Activated naive CD4-positive, alpha-beta T cell (primary cell): ENCODE data around the gene BOC.
"Not testable (repeated sequence)": the region's sequence is repeated elsewhere in the genome, so short reads cannot be mapped to it uniquely, and the experiment has no call there.

ENCODE experiments used
- DNase-seq, 4 experiments: peaks; one replicate each; lab custom pipeline; 2025; lab: John Stamatoyannopoulos, UW

Gene BOC, protein sequence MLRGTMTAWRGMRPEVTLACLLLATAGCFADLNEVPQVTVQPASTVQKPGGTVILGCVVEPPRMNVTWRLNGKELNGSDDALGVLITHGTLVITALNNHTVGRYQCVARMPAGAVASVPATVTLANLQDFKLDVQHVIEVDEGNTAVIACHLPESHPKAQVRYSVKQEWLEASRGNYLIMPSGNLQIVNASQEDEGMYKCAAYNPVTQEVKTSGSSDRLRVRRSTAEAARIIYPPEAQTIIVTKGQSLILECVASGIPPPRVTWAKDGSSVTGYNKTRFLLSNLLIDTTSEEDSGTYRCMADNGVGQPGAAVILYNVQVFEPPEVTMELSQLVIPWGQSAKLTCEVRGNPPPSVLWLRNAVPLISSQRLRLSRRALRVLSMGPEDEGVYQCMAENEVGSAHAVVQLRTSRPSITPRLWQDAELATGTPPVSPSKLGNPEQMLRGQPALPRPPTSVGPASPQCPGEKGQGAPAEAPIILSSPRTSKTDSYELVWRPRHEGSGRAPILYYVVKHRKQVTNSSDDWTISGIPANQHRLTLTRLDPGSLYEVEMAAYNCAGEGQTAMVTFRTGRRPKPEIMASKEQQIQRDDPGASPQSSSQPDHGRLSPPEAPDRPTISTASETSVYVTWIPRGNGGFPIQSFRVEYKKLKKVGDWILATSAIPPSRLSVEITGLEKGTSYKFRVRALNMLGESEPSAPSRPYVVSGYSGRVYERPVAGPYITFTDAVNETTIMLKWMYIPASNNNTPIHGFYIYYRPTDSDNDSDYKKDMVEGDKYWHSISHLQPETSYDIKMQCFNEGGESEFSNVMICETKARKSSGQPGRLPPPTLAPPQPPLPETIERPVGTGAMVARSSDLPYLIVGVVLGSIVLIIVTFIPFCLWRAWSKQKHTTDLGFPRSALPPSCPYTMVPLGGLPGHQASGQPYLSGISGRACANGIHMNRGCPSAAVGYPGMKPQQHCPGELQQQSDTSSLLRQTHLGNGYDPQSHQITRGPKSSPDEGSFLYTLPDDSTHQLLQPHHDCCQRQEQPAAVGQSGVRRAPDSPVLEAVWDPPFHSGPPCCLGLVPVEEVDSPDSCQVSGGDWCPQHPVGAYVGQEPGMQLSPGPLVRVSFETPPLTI

DNA sequence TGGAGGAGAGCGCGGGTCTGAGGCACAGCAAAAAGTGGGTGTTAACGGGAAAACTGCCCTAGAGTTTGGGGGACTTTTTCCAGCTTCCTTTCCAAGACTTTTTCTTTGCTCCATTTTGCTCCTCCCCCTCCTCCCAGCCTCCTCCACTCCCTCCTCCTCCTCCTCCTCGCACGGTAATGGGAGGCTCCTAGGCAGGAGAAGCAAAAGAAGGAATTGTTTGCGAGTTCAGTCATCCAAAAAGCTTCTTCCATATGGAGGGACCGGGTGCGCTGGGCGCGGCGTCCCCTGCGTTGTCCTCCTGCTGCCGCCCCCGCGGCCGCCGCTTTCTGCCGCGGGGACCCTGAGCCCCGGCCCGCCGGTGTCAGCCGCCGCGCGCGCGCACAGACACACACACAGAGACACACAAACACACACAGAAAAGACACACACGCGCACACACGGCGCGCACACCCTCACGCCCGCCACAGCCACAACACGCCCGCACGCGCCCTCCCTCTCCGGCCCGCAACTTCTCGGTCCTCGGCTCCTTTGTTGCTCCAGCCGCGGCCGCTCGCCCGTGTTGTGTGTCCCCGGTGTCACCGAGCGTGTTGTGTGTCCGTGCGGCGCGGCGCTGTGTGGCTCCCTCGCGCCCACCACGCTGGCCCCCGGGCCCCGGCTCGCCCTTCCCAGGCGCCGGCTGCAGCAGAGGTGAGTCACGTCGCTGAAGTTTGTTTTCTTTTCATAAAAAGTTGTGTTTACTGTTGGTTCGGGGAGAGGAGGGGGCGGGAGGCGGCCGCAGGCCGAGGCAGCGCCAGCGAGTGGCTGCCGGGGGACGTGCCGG is at the start of gene BOC:
Gene BOC (plus strand): TSS at position 228 of the 820 bp plus-strand sequence. CDS start 38,246 bp downstream, outside the sequence.
- no peak for DNase-seq

DNA sequence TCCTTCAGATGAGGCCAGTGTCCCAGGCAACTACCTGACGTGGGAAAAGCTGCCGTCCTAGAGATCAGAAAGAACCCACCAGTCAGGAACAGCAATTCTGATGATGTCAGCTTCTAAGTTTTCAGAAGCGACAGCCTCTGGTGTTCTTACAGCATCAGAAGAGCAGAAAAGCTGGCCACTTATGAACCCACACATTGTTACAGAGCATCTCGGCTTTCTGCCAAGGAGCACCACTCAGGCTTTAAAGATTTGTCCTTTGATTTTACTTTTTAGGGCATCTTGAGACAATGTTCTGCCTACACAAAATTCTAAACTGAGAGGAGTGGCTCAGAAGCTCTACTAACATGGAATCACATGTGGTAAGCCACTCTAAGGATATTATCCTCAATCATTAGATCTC is 49.7 kb upstream of the BOC start:
- DNase-seq = no peak

DNA sequence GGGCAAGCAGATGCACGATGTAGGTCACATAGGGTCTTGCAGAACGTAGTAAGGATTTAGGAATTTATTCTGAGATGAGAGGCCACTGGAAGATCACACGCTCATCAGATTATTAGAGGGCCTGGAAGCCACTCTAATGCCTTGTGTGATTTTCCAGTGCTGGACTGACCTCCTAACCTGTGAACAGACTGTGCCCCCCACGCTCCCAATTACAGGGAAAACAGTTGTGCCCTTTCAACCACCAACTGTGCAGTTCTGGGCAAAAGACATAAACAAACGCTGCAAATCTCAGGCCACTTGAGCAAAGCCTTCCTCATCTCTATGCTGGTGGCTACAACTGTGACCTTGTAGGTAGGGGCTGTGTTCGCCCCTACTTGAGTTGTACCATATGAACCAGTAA is 48.2 kb upstream of the BOC start:
- DNase-seq = no peak

DNA sequence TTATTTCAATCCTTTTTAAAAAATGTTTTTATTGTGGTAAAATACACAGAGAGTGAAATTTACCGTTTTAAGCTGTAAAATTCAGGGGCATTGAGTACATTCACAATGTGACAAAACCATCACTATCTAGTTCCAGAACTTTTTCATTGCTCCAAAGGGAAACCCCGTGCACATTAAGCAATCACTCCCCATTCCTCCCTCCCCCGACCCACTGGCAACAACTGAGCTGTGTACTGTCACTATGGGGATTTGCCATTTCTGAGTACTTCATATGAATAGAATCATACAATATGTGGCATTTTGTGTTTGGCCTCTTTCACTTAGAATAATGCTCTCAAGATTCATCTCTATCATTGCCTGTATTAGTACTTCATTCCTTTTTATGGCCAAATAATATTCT is 45.5 kb upstream of the BOC start:
- no peak for DNase-seq

DNA sequence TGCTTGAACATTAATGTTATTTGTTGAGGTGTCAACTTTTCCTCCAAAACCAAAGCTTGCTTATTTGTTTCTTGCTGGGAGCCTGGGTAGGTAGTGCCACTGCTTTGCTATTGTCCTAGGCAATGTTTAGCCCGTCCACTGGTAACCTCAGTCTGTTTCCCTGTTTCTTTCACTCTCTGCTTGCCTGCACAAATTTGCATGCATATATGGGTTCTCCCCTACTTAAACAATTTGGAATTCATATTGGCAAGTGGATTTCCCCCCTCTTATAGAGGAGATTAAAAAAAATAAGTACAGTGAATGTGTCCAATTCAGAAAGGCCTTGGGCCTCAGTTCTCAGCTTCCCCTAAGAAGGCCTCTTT is 45.0 kb upstream of the BOC start:
- no peak for DNase-seq

DNA sequence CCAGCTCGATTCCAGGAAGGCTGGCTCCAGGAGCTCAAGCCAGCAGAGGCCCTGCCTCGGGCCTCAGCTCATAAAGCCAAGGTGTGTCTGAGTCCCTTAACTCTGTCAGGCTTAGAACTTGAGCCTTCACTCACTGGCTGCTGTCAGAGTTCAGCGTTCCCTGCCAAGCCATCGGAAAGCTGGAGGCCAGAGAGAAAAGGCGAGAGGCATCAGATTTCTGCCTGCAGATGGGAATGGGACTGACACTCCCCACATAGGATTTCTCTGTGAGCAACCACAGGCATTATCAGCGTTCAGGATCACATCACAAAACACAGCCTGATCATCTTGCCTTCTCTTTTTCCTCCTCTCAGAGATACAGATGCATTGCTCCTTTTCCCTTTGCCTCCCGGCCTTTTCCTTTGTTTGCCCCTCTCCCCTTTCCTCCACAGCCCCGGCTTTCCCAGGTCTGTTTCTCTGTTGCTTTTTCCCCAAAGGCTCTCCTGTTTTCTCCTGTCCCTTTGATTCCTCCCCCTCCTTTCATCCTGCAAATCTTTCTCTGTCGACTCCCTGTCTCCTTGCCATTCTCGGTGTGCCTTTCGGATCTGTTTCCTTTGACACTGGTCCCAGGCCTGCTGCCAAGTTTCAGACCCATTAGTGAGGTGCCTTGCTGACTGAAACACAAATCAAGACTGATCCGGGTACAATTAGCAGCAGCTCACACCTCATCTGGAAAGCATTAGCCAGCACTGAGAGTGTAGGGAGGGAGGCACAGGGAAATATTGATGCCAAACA is 44.5 kb upstream of the BOC start:
- DNase-seq = no peak

DNA sequence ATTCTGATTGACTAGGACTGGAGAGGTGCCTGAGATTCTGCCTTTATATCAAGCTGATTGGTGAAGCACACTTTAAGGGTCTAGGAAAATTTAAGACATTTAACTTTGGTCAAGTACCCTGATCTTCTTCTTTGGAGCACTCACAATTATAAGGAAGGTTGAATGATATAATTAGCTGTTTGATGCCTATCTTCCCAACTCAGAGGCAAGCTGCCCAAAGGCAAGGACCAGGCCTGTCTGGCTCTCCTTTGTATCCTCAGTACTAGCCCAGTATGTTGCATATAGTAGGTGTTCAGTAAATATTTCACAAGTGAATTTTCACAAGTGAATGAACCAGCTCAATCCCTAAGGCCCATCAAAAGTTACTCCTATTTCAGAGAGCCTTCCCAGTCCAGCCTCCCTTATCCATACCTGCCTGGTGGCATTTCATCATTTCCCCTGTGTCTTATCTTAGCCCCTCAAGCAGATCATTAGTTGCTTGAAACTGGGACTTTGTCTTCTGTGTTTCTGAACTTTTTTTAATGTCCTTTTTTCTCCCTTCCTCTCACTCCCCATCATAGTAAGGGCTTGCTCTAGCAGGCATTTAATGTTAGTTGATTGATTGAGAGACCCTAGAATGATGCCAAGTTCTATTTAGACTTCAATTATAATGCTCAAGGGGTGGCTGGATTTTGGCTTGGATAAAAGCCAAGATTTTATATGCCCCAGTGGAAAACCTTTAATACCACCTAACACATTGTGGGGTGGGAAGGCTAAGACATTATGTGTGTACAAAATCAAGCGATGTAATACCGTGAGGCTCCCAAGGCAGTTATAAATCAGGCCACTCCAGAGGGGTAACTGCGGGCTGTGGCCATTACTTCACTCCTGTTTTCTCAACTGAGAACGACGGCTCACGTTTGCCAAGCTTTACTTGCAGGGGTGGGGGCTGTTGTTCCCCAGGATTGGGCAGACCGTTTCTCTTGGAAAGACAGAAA is 43.2 kb upstream of the BOC start:
- no peak for DNase-seq

DNA sequence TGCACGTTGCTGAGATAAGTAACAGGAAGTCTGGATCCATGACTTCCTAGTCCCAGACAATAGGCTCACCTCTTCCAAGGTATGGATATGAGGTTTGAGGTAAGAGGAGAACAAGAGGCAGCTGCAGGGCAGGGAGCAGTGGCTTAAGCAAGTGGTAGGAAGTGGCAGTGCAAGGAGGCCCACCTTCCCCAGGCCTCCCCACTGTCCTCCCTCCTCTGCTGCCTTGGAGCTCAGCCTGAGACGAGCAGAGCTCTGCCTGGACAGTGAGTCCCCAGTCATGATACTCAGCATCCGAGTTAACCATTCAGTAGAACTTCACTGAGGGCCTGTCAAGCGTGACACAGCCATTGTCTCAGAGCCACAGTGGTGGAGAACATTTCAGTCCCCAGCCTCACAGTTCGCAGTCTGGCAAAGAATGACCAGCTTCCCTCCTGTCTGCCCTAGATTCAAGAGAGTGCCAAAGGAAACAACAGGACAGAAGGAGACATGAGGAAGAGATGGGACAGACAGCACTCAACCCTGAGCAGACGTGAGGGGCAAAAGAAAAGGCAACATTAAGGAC is 41.4 kb upstream of the BOC start:
- no peak for DNase-seq

DNA sequence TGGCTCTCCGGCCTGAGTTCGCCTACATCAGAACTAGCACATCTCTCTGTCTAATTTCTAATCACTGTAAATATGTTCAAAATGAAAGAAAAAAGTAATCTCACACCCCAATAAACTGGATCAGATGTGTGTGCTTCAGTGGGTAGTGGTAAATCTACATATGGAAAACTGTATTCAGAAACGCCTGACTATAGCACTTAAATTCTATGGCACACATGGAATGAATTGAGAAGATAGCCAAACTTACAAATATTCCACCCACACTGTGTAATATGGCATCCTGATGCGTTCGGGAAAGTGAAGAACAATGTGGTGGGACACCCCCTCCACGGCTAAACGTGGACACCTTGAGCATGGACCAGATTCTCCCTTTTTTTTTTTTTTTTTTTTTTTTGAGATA is 40.6 kb upstream of the BOC start:
- no peak for DNase-seq

DNA sequence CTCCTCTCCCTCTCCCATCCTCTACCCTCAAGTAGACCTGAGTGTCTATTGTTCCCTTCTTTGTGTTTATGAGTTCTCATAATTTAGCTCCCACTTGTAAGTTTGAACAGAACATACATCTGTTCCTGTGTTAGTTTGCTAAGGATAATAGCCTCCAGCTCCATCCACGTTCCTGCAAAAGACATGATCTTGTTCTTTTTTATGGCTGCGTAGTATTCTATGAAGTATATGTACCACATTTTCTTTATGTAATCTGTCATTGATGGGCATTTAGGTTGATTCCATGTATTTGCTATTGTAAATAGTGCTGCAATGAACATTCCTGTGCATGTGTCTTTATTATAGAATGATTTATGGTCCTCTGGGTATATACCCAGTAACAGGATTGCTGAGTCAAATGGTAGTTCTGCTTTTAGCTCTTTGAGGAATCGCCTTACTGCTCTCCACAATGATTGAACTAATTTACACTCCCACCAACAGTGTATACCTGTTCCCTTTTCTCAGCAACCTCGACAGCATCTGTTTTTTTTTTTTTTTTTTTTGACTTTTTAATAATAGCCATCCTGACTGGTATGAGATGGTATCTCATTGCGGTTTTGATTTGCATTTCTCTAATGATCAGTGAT is 39.6 kb upstream of the BOC start:
- not testable (repeated sequence) for DNase-seq

DNA sequence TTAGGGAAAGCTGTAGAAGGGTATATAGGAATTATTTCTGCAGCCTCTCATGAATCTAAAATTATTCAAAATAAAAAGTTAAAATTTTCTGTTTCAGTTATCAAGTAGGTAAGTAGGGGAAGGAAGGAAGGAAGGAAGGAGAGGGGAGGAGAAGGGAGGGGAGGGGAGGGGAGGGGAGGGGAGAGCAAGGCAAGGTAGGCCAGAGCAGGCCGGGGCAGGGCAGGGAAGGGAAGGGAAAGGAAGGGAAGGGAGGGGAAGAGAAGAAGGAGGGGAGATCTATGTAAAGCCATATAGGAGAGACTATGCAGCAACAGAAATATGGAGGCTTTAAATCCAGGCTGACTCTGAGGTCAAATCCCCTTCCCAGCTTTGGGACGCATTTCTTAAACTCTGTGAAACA is 38.3 kb upstream of the BOC start:
- DNase-seq = no peak

DNA sequence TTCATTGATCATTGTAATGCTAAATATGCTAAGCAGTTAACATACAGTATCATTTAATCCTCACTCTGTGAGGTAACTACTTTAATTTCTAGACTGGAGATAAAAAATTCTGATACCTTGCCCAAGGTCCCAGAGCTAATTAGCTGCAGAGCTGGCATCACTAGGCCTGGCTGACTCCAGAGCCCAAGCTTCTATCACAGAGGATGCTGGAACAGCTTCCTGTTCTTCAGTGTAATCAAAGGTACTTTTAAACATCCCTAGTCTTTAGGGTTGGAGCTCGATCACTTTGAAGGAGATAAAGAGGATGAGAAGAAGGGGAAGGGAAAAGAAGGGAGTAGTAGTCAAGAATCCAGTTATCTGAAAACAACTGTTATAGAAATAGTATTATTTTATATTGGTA is 37.1 kb upstream of the BOC start:
- DNase-seq = no peak

DNA sequence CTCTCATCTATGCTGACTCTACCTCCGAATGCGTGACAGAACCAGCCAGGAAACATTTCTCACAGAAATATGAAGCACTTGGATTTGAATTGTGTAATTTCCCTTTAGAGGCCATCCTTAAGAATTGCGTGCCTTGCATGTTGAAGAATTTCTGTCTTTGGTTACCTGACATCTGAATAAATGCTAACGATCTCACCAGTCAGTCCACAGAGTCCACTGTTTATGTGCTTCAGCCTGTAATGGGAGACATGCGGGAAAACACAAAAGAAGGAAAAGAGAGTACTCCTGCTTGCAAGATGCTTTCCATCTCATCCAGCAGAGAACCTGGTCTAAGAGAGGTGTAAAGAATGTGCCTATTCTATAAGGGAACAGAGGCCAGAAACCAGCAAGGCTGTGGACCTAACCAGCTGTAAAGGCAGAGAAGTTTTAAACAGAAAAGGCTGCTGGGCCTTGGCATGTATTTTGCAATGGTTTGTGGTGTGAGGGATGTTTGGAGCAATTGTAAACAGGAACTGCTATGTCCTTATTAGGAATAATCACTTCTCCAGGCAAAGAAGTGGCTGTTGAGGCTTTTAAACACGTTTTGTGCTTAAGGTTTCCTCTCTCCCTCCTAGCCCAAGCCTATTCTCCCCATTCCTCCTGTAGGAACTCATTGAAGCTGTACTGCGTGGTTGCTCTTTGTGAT is 36.4 kb upstream of the BOC start:
- no peak for DNase-seq

DNA sequence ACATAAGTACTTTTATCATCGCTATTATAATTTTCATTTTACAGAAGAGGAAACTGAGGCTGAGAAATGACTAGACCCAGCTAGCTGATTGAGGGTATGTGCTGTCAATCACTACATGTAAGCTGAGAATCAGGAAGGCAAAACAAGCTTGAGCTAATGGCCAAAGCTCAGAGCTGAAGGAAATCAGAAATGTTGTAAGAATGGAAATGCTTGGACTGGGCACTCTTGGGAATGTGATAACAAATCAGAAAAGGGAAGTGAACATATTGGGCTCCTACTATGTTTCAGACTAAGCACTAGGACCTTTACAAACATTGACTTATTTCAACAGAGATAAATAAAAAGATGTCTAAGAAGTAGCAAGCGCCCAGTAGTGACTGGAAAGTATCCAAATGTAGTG is 33.8 kb upstream of the BOC start:
- DNase-seq = no peak

DNA sequence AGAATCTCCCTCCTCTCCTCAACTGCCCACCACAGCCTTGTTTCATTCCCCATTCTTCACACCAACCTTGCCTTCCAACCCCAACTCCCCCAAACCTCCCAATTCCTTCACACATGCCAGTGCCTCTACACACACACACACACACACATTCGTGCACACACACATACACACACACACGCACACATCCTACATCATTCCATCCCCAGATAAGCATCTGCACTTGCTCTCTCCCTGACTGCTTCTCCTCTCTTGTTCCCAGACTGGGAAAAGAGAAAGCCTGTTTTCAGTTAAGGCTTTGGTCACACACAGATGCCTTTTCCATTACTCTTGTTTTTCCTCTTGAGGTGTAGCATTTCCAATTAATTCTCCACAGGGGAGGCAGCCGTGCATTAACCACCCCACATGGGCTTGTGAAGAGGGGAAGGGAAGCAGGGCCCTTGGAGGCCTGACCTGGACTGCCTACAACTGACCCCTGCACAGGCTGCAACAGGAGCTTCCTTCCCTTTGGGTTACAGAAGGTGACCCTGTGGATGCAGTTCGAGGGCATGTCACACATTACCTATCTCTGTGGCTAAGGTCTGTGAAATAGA is 32.0 kb upstream of the BOC start:
- no peak for DNase-seq

DNA sequence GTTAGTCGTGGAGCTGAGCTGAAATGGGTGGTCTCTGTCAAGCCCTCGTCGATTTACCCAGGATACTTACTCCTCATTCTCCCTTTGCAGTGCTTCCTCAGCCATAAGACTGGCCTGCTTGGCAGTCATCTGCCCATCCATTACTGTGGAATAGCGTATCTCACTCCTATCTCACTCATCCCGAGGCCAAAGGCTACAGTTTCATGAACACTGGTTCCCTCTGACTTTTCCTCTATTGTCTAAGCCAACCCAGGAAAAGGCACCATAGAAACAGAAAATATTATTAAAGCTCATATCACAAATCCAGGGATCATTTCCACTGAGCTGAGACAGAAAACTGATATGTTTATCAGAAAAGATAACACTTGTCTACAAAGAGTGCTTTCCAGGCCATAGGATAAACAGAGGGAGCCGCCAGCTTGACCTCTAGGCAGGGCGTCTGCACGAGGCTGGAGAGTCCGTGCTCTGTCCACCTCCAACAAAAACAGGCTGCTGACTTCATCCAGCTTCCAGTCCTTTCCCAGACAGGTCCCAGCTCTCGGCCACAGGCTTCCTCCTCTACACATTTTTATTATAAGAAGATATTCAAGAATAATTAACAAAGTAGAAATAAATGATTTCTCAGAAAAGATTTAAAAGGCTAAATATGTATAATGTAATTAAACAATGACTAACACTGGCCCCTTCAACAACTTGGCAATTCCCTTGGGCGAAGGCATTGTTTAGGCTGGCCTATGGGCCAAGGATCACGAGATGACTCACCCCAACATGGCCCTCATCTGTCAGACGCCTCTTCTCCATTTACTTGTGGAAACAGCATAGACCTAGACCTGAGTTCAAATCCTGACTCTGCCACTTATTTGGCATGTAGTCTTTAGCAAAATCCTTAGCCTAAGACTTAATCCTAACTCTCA is 27.4 kb upstream of the BOC start:
- DNase-seq = no peak

DNA sequence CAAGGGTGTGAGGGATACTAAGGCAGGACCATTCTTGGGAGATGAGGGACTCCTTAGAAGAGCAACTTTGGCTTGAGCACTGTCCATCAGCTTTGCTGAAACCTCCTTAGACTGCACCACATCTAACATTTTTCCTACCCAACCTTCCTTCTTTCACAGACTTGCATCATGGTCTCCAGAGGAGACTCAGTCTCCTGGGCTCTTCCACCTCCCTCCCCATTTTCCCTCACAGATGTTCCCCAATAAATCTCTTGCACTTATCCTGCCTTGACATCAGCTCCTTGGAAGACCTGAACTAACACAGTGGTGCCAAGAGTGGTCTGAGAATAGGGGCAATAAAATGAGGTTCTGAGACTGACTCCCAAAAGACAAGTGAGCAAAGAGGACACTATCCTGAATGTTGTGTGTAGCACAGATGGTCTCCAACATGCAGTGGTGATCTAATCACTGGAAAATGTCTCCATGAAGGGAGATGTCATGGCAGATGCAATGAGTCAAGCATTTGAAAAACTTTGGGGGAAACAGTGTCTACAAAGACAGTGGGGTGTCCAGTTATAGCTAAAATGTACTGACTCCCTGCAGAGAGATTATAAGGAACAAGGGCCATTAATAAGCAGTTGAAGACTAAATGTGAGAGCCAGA is 26.0 kb upstream of the BOC start:
- no peak for DNase-seq
